Ishikawa (cell line): ENCODE measurements around the gene EIF2AK3.

ENCODE experiments used
- CEBPB ChIP-seq: IDR thresholded peaks from 2 replicates; pipeline ENCODE4 v1.6.1; 2012
- CREB1 ChIP-seq: IDR thresholded peaks from 2 replicates; pipeline ENCODE4 v1.6.1; 2012; ENCODE audit warnings: low read depth
- EGR1 ChIP-seq: IDR thresholded peaks from 2 replicates; pipeline ENCODE4 v1.6.1; 2012
- EP300 ChIP-seq: IDR thresholded peaks from 2 replicates; pipeline ENCODE4 v1.6.1; 2012; ENCODE audit warnings: borderline replicate concordance
- FOXM1 ChIP-seq: IDR thresholded peaks from 2 replicates; pipeline ENCODE4 v1.6.1; 2012; ENCODE audit warnings: low read depth, borderline replicate concordance
- NFIC ChIP-seq: IDR thresholded peaks from 2 replicates; pipeline ENCODE4 v1.6.1; 2012
- RAD21 ChIP-seq: IDR thresholded peaks from 2 replicates; pipeline ENCODE4 v1.6.1; 2012; ENCODE audit warnings: low read depth
- TAF1 ChIP-seq: IDR thresholded peaks from 2 replicates; pipeline ENCODE4 v1.6.1; 2012; ENCODE audit warnings: low read depth, mild to moderate bottlenecking
- TCF12 ChIP-seq: IDR thresholded peaks from 2 replicates; pipeline ENCODE4 v1.6.1; 2012; ENCODE audit warnings: low read depth
- TEAD4 ChIP-seq: IDR thresholded peaks from 2 replicates; pipeline ENCODE4 v1.6.1; 2012
- USF1 ChIP-seq: IDR thresholded peaks from 2 replicates; pipeline ENCODE4 v1.6.1; 2012
- YY1 ChIP-seq: IDR thresholded peaks from 2 replicates; pipeline ENCODE4 v1.6.1; 2012; ENCODE audit warnings: low read depth
- ZBTB7A ChIP-seq: IDR thresholded peaks from 2 replicates; pipeline ENCODE4 v1.6.1; 2012; ENCODE audit warnings: low read depth
- TF ChIP-seq, protein P1 (sequence below): IDR thresholded peaks from 2 replicates; pipeline ENCODE4 v1.6.1; 2012; ENCODE audit warnings: low read depth, mild to moderate bottlenecking
- TF ChIP-seq, protein P2 (sequence below): IDR thresholded peaks from 2 replicates; pipeline ENCODE4 v1.6.1; 2012

EIF2AK3 gene

GRCh38 chr2:88636026-88636425 is 8.8 kb upstream of the EIF2AK3 start:
- TF ChIP-seq CREB1 = no peak
- no peak for TF ChIP-seq ZBTB7A
- no peak for TF ChIP-seq CEBPB
- no peak for TF ChIP-seq RAD21
- no peak for TF ChIP-seq TEAD4
- TF ChIP-seq EP300 = no peak
- TF ChIP-seq, protein P1, sequence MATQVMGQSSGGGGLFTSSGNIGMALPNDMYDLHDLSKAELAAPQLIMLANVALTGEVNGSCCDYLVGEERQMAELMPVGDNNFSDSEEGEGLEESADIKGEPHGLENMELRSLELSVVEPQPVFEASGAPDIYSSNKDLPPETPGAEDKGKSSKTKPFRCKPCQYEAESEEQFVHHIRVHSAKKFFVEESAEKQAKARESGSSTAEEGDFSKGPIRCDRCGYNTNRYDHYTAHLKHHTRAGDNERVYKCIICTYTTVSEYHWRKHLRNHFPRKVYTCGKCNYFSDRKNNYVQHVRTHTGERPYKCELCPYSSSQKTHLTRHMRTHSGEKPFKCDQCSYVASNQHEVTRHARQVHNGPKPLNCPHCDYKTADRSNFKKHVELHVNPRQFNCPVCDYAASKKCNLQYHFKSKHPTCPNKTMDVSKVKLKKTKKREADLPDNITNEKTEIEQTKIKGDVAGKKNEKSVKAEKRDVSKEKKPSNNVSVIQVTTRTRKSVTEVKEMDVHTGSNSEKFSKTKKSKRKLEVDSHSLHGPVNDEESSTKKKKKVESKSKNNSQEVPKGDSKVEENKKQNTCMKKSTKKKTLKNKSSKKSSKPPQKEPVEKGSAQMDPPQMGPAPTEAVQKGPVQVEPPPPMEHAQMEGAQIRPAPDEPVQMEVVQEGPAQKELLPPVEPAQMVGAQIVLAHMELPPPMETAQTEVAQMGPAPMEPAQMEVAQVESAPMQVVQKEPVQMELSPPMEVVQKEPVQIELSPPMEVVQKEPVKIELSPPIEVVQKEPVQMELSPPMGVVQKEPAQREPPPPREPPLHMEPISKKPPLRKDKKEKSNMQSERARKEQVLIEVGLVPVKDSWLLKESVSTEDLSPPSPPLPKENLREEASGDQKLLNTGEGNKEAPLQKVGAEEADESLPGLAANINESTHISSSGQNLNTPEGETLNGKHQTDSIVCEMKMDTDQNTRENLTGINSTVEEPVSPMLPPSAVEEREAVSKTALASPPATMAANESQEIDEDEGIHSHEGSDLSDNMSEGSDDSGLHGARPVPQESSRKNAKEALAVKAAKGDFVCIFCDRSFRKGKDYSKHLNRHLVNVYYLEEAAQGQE = no peak
- TF ChIP-seq USF1 = no peak
- TF ChIP-seq EGR1 = no peak
- TF ChIP-seq TCF12 = no peak
- TF ChIP-seq YY1 = no peak

GRCh38 chr2:88632569-88632968 is 5.3 kb upstream of the EIF2AK3 start:
- no peak for TF ChIP-seq CEBPB
- TF ChIP-seq EP300 = no peak
- TF ChIP-seq ZBTB7A = no peak
- TF ChIP-seq, protein P1 = no peak
- no peak for TF ChIP-seq TEAD4
- no peak for TF ChIP-seq CREB1
- TF ChIP-seq EGR1 = no peak
- TF ChIP-seq, protein P2, sequence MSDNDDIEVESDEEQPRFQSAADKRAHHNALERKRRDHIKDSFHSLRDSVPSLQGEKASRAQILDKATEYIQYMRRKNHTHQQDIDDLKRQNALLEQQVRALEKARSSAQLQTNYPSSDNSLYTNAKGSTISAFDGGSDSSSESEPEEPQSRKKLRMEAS = no peak
- no peak for TF ChIP-seq RAD21
- no peak for TF ChIP-seq NFIC
- TF ChIP-seq TCF12 = no peak
- no peak for TF ChIP-seq USF1

- TF ChIP-seq, protein P2 = no peak
- TF ChIP-seq NFIC (no peak), EP300 (no peak)
Observed at GRCh38 chr2:88628571-88628939, 1.3 kb upstream of the EIF2AK3 start.

- no peak for TF ChIP-seq EGR1
- TF ChIP-seq, protein P2 = peak; percentile 32; the same call in 1 of the 2 replicates
- no peak; the same call in 1 of the 2 replicates for TF ChIP-seq RAD21
- no peak for TF ChIP-seq TCF12
- TF ChIP-seq FOXM1 = no peak
- TF ChIP-seq TAF1 = no peak; the same call in 1 of the 2 replicates
- TF ChIP-seq TEAD4 = no peak
- TF ChIP-seq CEBPB = no peak
- TF ChIP-seq NFIC = 0 out of 2 replicates have a peak, but pooled peaks have one; percentile 7
- peak; percentile 66; the same call in 1 of the 2 replicates for TF ChIP-seq CREB1
- no peak for TF ChIP-seq ZBTB7A
- TF ChIP-seq YY1 = no peak
- TF ChIP-seq EP300 = no peak
- TF ChIP-seq, protein P1 = no peak
- peak; percentile 57; the same call in 1 of the 2 replicates for TF ChIP-seq USF1
Observed at GRCh38 chr2:88627856-88628570, 749 bp upstream of the EIF2AK3 start.
